RPMI8226 (cell line): ENCODE data around the gene COL20A1.
"Not testable (repeated sequence)": the region's sequence is repeated elsewhere in the genome, so short reads cannot be mapped to it uniquely, and the experiment has no call there.

ENCODE experiments used
- DNase-seq: peaks from one replicate; pipeline ENCODE4 v3.0.0-alpha.2; 2015

Gene COL20A1

DNA sequence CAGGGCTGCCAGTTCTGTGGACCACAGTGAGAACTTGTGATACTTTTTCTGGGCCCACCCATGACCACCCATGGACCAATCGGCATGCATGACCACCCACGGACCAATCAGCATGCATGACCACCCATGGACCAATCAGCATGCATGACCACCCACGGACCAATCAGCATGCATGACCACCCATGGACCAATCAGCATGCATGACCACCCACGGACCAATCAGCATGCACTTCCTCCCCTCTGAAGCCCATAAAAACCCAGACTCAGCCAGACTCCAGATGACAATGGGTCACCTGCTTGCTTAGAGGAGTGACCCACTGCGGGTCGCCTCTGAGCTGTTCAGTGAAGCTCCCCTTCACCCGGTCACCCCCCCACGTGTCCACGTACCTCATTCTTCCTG lies 86.9 kb downstream of the COL20A1 start:
- DNase-seq = not testable (repeated sequence)

DNA sequence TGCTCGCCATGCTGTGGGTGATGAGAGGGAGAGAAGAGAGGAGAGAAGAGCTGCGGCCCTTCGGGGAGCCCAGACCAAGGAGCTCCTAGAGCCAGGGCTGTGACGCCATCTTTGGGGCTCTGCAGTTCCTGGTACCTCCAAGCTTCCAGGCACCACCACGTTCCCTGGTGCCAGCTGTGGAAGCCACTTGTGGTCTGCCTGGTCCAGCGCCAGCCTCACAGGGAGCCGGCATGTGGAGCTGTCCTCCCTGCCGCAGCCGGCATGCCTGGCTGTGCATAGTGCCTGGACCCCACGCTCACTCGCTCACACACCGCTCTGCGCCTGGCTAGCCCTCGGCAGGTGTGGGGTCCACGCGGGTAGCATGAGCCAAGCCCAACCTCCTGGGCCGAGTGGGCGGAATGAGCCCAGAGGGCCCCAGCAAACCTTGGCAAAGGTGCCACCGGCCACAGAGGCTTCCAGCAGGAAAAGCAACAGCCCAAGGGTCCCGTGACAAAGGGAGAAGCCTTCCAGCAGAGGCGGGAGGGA lies 87.4 kb downstream of the COL20A1 start:
- no peak for DNase-seq

- DNase-seq = no peak
Measured at GRCh38 chr20:63381781-63382431, 88.9 kb downstream of the COL20A1 start.

- peak; percentile 46 for DNase-seq
Measured at GRCh38 chr20:63382551-63383300, 89.7 kb downstream of the COL20A1 start.

DNA sequence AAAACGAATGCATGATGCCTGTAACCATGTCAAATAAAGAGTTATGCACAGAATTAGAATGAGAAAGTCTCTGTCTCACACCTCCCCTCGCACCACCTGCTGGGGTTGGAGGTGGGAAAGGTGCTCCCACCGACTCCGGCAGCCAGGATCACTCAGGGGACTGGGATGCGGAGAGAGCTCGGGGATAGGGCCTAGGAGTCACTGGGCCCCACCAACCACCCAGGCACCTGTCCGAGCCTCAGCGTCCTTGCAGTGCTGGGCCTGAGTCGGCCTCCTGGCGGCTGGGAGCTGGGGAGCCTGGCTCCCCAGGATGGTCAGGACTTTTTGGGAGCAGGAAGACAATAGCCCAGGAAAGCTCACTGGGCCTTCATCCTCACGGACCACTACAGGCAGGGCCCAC lies 90.6 kb downstream of the COL20A1 start:
- DNase-seq = no peak

DNA sequence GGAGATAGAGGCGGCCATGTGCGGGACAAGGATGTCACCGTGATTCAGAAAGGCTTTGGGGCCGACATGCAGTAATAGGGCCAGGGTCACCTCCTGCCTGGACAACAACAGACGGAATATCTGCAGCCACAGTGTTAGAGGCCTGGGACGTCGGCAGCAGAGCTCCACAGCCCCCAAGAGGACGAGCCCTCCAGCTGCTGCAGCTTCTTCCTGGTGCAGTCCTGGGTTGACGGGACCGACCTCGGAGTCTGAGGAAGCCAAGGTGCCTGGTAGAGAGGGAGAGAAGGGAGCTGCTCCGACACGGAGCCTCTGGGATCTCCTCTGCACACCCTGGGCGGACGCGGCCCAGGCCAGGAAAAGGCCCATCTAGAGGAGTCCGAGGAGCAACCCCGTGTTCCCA lies 91.3 kb downstream of the COL20A1 start:
- DNase-seq = no peak
